ENCODE results near the gene SETD6. TPM values are rescaled to one million over a fixed set of nuclear protein-coding genes. Genes with fewer than 3 reads are reported as not detected.
A peak's percentile ranks its signal among the peaks of the same experiment; 100 is the strongest.

SETD6 gene
- total RNA-seq, 1 donor from 2014 or later: 17.3 TPM

GRCh38 chr16:58472266-58472665 is 43.1 kb upstream of the SETD6 start:
- Histone ChIP-seq H3K27ac (peak overlapping the region; percentile 65), H3K36me3 (no peaks in the 10 kb centered on the region), H3K27me3 (ENCODE audit: low read depth) (peaks cover 8% of the 10 kb centered on the region), H3K4me1 (peaks cover 15% of the 10 kb centered on the region), H3K4me3 (no peak overlapping the region), H3K9me3 (no peaks in the 10 kb centered on the region)
- ATAC-seq (no peak), DNase-seq (no peak)
- intact Hi-C loops (cut with DNase I): no loop called here
- no peak for TF ChIP-seq CTCF (IDR thresholded peaks at IDR 0.05)

GRCh38 chr16:58472827-58473226 is 42.5 kb upstream of the SETD6 start:
- no peak for TF ChIP-seq CTCF (IDR thresholded peaks at IDR 0.05)
- DNase-seq (no peak), ATAC-seq (no peak)
- H3K4me1 ChIP-seq: peaks cover 15% of the 10 kb centered on the region
- intact Hi-C loops (cut with DNase I): no loop called here
- H3K27me3 ChIP-seq (ENCODE audit: low read depth): peaks cover 5% of the 10 kb centered on the region
- peak overlapping the region; percentile 65 for H3K27ac ChIP-seq
- no peaks in the 10 kb centered on the region for H3K9me3 ChIP-seq
- no peak overlapping the region for H3K4me3 ChIP-seq
- no peaks in the 10 kb centered on the region for H3K36me3 ChIP-seq

- Histone ChIP-seq H3K27ac (peak overlapping the region; percentile 65), H3K27me3 (ENCODE audit: low read depth) (no peaks in the 10 kb centered on the region), H3K9me3 (no peaks in the 10 kb centered on the region), H3K4me1 (peaks cover 15% of the 10 kb centered on the region), H3K36me3 (no peaks in the 10 kb centered on the region), H3K4me3 (no peak overlapping the region)
- ATAC-seq (no peak), DNase-seq (no peak)
- intact Hi-C loops (cut with DNase I): no loop called here
- no peak for TF ChIP-seq CTCF (IDR thresholded peaks at IDR 0.05)
These were observed 41.0 kb upstream of the SETD6 start for GRCh38 chr16:58474296-58474695.

- intact Hi-C loops (cut with DNase I): no loop called here
- Histone ChIP-seq H3K9me3 (no peaks in the 10 kb centered on the region), H3K27me3 (ENCODE audit: low read depth) (no peaks in the 10 kb centered on the region), H3K36me3 (no peaks in the 10 kb centered on the region), H3K4me1 (peaks cover 15% of the 10 kb centered on the region), H3K4me3 (no peak overlapping the region), H3K27ac (peak overlapping the region; percentile 65)
- ATAC-seq (no peak), DNase-seq (no peak)
- no peak for TF ChIP-seq CTCF (IDR thresholded peaks at IDR 0.05)
These were observed 40.2 kb upstream of the SETD6 start for GRCh38 chr16:58475091-58475619.

GRCh38 chr16:58476791-58477190 is 38.5 kb upstream of the SETD6 start:
- Histone ChIP-seq H3K27me3 (ENCODE audit: low read depth) (no peaks in the 10 kb centered on the region), H3K27ac (no peak overlapping the region), H3K4me1 (peaks cover 10% of the 10 kb centered on the region), H3K36me3 (no peaks in the 10 kb centered on the region), H3K4me3 (no peak overlapping the region), H3K9me3 (no peaks in the 10 kb centered on the region)
- DNase-seq: no peak
- intact Hi-C loops (cut with DNase I): no loop called here
- TF ChIP-seq CTCF (IDR thresholded peaks at IDR 0.05): no peak
- ATAC-seq: no peak

- no peak for TF ChIP-seq CTCF (IDR thresholded peaks at IDR 0.05)
- H3K4me3 ChIP-seq: no peak overlapping the region
- ATAC-seq (no peak), DNase-seq (no peak)
- H3K9me3 ChIP-seq: no peaks in the 10 kb centered on the region
- no peaks in the 10 kb centered on the region for H3K4me1 ChIP-seq
- no peaks in the 10 kb centered on the region for H3K36me3 ChIP-seq
- no peak overlapping the region for H3K27ac ChIP-seq
- intact Hi-C loops (cut with DNase I): no loop called here
- H3K27me3 ChIP-seq (ENCODE audit: low read depth): no peaks in the 10 kb centered on the region
These were observed 36.9 kb upstream of the SETD6 start for GRCh38 chr16:58478427-58478826.
